Embryonic facial prominence (tissue), 1 donor: ENCODE results near the gene HOXC9.

Experiments
- DNase-seq: peaks from one replicate; pipeline ENCODE4 v3.0.0-alpha.2; 2016; ENCODE audit errors: extremely low spot score

HOXC9 gene

DNA sequence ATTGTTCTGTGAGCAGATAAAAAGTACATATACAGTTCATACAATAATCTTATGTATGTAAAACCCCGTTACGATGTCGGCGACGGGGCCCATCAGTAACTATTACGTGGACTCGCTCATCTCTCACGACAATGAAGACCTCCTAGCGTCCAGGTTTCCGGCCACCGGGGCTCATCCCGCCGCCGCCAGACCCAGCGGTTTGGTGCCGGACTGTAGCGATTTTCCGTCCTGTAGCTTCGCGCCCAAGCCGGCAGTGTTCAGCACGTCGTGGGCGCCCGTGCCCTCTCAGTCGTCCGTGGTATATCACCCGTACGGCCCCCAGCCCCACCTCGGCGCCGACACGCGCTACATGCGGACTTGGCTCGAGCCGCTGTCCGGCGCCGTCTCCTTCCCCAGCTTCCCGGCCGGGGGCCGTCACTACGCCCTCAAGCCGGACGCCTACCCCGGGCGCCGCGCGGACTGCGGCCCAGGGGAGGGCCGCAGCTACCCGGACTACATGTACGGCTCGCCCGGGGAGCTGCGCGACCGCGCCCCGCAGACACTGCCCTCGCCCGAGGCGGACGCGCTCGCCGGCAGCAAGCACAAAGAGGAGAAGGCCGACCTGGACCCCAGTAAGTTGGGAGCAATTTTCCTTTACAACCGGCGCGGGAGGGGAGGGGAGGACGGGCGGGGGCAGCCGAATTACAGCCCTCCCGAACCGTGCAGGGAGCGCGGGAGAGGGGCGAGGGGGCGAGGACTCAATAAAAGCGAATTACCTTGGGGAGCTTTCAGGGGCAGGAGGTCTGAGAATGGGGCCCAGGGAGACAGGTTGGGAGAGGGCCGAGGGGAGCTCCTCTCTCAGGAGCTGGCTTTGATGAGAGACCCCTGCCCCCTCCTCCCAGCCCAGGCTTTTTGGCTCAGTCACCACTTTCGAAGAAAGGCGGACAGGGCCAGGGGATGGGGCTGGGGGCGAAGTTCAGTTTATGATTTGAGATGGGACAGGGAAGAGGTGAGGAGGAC, at the start of gene HOXC9:
TSS of gene HOXC9 (plus strand) at position 46 of the 999 bp plus-strand sequence. CDS start at position 74, 28 bp downstream.
- no peak for DNase-seq

DNA sequence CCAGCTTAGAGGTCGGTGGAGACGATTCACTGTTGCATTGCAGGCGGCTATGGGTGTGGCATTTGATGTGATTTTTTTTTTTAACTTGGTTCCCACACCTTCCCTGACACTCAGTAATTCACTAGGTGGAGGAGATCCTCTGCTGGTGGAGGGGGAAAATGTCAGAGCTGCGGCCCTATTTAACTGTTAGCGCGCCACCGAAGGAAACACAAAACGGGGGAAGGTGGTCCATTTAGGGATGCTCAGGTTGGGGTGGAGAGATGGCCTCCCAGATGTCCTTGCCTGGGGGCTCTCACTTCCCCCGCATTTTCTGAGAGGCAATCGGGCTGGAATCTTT, 49.6 kb upstream of the HOXC9 start:
- DNase-seq: no peak

GRCh38 chr12:53950789-53951576, 49.0 kb upstream of the HOXC9 start:
- no peak for DNase-seq

DNA sequence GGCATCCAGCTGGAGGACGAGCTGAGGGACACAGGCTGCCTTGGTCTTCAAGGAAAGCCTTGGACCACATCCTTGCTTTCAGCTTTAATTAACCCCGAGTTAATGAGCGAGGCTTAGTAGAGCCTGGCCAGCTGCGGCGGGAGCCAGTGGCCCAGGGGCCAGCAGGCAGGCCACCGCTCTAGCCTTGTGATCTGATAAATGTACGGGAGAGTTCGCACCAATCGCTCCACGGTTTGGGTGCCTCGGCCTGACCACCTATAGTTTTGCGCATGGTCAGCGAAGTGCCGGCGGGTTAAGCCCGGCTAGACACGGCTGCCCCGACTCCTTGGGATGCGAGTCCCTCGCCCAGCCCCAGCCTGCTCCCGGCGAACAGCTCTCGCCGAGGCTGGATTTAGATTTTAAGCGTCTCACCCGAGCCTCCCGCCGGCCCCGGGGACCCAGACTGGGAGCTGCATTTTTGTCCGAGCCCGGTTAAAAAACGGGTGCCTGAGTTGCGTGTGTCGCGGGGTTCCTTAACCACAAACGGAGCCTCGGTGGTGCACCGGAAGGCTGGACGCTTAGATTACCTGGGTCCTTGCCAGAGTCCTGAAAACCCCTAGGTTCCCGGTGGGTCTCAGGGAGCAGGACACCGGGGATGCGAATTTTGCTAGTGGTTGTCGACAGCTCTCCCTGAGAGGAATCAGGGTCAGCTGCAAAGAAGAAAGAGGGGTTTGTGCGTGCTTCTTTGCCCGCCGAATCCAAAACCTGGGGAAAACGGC, 48.2 kb upstream of the HOXC9 start:
- no peak for DNase-seq

DNA sequence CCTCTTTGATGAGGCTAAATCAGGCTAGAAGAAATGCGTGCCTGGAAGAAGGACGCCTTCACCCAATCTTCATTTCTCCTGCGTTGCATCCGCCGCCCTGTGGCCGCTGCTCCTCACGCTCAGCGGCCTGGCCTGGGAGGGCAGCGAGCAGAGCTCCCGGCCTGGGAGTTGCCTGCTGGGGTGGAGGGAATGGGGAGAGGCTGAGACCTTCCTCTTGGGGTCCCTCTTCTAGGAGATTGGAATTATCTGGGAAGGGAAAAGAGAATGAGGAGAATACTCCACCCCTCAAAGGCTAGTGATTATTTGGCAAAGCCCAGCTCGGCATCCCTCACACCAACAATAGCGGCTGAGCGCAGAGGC, 47.6 kb upstream of the HOXC9 start:
- DNase-seq: no peak

DNA sequence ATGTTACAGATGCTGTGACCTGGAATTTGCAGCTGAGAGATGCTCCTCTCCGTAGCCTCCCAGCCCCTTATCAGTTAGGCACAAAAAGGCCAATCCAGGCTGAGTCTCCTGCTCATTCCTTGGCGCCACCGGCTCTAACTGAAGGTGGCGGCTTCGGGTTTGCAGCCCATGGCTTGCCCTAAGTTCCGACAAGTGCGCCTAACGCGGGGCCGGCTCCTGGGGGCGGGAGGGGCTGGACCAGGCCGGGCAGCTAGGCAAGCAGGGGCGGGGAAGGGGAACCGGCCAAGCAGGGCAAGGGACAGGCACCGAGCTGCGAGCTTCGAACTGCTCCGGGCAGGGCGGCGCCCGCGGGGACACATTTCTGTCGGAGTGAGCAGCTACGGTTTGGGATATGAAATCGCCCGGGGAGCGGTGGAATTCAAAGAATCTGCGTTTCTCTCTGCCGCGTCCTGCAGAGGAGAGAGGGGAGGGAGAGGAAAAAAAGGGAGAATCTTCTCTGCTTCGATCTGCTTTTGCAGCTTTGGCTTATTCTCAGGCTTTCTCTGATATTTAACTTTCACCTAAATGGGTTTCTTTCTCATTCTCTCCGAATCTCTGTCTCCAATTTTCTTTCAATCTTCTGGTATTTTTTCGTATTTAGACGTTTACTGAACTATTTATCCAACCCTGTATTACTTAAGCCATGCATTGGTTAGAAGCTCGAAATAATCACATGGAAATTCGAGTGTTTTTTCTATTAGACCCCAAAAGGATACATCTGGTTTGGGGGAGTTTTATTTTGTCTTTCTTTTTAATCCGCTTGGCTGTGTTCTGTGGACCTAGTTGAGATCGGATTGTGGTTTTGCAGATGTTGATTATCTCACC, 46.9 kb upstream of the HOXC9 start:
- DNase-seq: no peak

- no peak for DNase-seq
Observed at GRCh38 chr12:53953831-53954693, 45.9 kb upstream of the HOXC9 start.

DNA sequence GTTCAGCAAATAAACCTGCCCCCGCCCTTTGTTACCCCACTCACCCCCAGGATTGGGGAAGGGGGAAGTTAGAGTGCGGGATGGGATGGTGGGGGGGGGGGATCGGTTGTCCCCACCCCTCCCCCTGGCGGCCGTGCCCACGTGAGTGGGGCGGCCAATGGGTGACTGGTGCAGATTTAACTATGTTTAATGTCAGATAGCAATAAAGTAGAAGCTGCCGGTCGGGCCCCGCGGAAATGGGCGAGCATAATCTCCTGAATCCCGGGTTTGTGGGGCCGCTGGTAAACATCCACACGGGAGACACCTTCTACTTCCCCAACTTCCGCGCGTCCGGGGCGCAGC, 45.3 kb upstream of the HOXC9 start, which contains the start of gene HOXC12:
TSS of gene HOXC12 (plus strand) at position 210 of the 342 bp plus-strand sequence. CDS start at position 237, 27 bp downstream.
- no peak for DNase-seq

DNA sequence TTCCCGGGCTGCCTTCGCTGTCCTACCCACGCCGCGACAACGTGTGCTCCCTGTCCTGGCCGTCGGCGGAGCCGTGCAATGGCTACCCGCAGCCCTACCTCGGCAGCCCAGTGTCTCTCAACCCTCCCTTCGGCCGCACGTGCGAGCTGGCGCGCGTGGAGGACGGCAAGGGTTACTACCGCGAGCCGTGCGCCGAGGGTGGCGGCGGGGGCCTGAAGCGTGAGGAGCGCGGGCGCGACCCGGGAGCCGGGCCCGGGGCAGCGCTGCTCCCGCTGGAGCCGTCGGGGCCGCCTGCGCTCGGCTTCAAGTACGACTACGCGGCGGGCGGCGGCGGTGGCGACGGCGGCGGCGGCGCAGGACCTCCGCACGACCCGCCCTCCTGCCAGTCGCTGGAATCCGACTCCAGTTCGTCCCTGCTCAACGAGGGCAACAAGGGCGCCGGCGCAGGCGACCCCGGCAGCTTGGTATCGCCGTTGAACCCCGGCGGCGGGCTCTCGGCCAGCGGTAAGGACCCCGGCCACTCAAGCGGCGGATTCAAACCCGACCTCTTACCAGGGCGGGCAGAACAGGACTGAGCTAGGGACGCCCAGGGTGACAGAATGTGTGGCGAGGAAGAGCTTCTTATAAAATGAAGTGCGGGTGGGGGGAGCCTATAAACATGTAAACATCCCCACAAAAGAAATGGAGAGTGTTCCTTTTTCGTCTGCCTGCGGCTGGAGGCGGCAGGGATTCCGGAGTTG, 44.8 kb upstream of the HOXC9 start:
- no peak for DNase-seq

- no peak for DNase-seq
Observed at GRCh38 chr12:53955776-53956250, 44.1 kb upstream of the HOXC9 start.

GRCh38 chr12:53956251-53956887, 43.6 kb upstream of the HOXC9 start:
- no peak for DNase-seq

DNA sequence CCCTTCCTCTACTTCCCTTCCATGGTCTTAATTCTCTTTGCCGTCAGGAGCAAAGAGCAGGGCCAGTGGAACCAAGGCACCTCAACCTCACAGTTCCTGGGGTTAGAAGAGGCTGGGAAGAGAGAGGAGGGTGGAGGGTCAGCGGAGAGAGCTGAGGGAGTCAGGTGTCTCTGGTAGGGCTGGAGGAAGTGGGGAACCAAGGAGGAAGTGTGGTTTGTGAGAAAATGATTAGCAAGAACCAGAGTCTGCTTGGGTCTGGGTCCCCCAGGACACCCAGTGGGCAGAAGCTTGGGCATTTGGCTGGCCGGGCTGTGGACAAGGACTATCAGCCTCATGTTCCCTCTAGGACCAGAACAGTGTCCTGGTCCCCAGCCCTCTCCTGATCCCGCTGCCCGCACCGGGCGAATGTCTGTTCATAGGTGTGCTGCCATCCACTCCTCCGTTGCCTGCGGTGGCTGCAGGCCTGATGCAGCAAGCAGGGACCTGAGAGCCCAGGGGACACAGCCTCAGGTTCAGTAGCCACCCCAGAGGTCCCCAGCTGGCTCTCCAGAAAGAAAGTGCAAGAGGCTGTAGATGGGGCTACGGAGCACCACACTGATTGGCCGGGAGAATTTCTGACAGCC, 42.9 kb upstream of the HOXC9 start:
- DNase-seq: no peak

DNA sequence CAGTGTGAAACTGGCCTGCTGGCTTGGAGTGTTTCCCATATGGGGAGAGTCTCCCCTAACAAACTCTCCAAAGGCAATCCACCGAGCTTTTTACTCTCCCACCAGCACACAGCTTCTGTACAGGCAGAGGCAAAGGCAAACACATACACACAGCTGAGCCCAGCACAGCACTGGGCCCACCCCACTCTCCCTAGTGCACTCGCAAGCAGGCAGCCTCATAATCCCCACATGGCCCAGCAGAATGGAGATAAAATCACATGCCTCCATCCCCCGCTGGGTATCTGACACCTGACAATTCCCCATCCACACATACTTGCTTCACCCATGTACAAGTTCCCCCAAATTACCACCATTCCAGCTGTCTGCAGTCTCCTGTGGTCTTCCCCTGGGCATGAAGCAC, 41.8 kb upstream of the HOXC9 start:
- DNase-seq: no peak

GRCh38 chr12:53959314-53959713, 40.6 kb upstream of the HOXC9 start:
- no peak for DNase-seq

- no peak for DNase-seq
Observed at GRCh38 chr12:53960187-53961024, 39.6 kb upstream of the HOXC9 start.

GRCh38 chr12:53961025-53961761, 38.8 kb upstream of the HOXC9 start:
- no peak for DNase-seq

DNA sequence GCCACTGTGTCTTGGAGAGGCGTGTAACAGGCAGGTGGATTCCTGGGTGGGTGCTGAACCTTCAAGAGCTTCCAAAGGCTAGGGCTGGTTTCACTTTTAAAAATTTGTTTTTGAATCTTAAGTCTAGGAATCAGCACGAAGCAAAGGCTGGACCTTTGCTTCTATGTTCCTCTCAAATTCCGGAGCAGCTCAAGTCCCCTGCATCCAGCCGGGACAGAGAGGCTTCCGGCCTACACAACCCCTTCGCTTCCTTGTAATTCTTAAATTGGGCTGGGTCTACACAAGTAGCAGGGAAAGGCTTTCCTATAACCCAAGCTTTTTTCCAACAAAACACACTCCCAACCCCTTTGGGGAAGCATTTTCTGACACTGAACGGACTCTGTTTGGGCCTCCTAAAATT, 37.0 kb upstream of the HOXC9 start:
- DNase-seq: no peak
